Measurements from ENCODE around the gene SAP130. TPM values are rescaled to one million over a fixed set of nuclear protein-coding genes. Genes with fewer than 3 reads are reported as not detected.

Gene SAP130
- total RNA-seq, 1 experiment from 2014 or later = 45.6 TPM

DNA sequence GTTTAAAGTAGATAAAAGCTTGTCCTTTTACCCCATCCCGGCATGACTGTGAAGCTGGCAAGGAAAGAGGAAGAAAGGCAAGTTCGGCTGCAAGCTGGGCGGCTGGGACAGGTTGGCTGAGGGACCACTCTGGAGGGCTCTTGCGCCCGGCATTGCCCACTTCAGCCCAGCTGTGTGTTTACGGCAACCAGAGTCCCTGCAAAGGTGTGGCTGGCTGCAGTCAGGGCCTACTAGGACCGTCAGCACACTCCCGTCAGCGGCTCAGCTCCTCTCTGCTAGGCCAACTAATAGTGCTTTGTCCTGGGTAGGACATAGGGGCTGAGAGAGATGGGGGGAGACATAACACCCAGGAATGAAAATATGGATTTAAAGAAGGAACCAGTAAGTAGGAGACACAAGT, 11.7 kb upstream of the SAP130 start:
- Histone ChIP-seq H3K23me2 (ENCODE audit: insufficient read length, low read depth, low read length, poor library complexity, severe bottlenecking) (no peaks in the 10 kb centered on the region), H3K56ac (ENCODE audit: insufficient read length, low read depth, low read length) (no peak overlapping the region), H3K9ac (ENCODE audit: extremely low read depth, insufficient read length, low read length) (no peak overlapping the region), H3K79me1 (ENCODE audit: insufficient read depth, low read depth, low read length, poor library complexity, severe bottlenecking) (no peaks in the 10 kb centered on the region), H3K9me3 (ENCODE audit: control insufficient read depth, low read depth, low read length) (peaks cover 7% of the 10 kb centered on the region), H4K91ac (ENCODE audit: insufficient read length, low read depth, low read length) (no peak overlapping the region), H3K27me3 (ENCODE audit: insufficient read depth, low read length) (no peaks in the 10 kb centered on the region; the same call in 1 of the 2 replicates), H3K23ac (ENCODE audit: insufficient read length, low read depth, low read length) (no peak overlapping the region), H2AK5ac (ENCODE audit: insufficient read length, low read length) (no peak overlapping the region), H3T11ph (ENCODE audit: low read length) (no peak overlapping the region), H2BK20ac (ENCODE audit: low read depth, low read length, poor library complexity, severe bottlenecking) (no peak overlapping the region), H2BK12ac (ENCODE audit: insufficient read length, low read depth, low read length) (no peak overlapping the region), H4K20me1 (ENCODE audit: control insufficient read depth, insufficient read depth, insufficient read length) (no peaks in the 10 kb centered on the region), H3K4me2 (ENCODE audit: insufficient read depth, insufficient read length, low read length) (no peak overlapping the region), H2BK15ac (ENCODE audit: low read depth, low read length) (no peak overlapping the region), H2BK120ac (ENCODE audit: low read depth, low read length, poor library complexity, severe bottlenecking) (no peak overlapping the region), H3K79me2 (ENCODE audit: insufficient read depth, low read length) (no peaks in the 10 kb centered on the region), H3K18ac (ENCODE audit: insufficient read length, low read depth, low read length) (no peak overlapping the region), H2BK5ac (ENCODE audit: insufficient read length, low read length) (no peak overlapping the region), H4K5ac (ENCODE audit: insufficient read length, low read depth, low read length) (no peak overlapping the region), H4K8ac (replicated peaks; ENCODE audit: insufficient read length, low read depth, low read length) (no peak overlapping the region), H3K4ac (ENCODE audit: low read depth, low read length) (no peak overlapping the region), H3K4me1 (ENCODE audit: insufficient read depth, low read length) (no peaks in the 10 kb centered on the region), H3K27ac (ENCODE audit: insufficient read length, low read depth, low read length) (no peak overlapping the region), H2AFZ (ENCODE audit: low read length) (no peak overlapping the region), H3K14ac (ENCODE audit: insufficient read depth, low read length) (no peak overlapping the region)
- no CpG with 5 or more reads among the region's 9 CpGs for WGBS (ENCODE audit: extremely low coverage, insufficient read length, low lambda C conversion rate)
- Mint-ChIP-seq H3K27ac (no peak overlapping the region), H3K4me1 (no peaks in the 10 kb centered on the region; a peak in 1 of 4 replicates), H3K36me3 (ENCODE audit: insufficient read depth in 1 of 3, low read depth in 3 of 3) (peaks cover 1 to 24% (median 16%) of the 10 kb centered on the region in 3 experiments; a peak in 5 of 7 replicates), H3K9me3 (peaks cover 46 to 52% of the 10 kb centered on the region in 2 experiments), H3K4me3 (no peak overlapping the region), H3K27me3 (ENCODE audit: low read depth) (peaks cover 14% of the 10 kb centered on the region)
- no peak for TF ChIP-seq CTCF (conservative IDR thresholded peaks at IDR 0.05)
- DNase-seq = no peak

All from H9 (cell line).